ENCODE data around the gene LSM7.

DNA sequence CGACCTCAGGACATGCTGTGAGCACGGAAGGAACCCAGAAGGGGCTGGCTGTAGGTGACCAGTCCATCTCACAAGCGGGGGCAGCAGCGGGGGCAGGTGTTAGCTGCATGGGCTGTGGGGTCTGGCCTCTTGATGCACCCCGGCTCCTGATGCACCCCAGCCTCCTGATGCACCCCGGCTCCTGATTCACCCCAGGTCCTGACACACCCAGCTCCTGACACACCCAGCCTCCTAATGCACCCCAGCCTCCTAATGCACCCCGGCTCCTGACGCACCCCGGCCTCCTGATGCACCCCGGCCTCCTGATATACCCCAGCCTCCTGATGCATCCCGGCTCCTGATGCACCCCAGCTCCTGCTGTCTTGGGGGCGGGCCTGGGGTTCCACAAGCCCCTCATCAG lies 7.4 kb downstream of the LSM7 start:
- TF ChIP-seq POLR2A (IDR thresholded peaks at IDR 0.05): no peak
- TF ChIP-seq, protein P1, sequence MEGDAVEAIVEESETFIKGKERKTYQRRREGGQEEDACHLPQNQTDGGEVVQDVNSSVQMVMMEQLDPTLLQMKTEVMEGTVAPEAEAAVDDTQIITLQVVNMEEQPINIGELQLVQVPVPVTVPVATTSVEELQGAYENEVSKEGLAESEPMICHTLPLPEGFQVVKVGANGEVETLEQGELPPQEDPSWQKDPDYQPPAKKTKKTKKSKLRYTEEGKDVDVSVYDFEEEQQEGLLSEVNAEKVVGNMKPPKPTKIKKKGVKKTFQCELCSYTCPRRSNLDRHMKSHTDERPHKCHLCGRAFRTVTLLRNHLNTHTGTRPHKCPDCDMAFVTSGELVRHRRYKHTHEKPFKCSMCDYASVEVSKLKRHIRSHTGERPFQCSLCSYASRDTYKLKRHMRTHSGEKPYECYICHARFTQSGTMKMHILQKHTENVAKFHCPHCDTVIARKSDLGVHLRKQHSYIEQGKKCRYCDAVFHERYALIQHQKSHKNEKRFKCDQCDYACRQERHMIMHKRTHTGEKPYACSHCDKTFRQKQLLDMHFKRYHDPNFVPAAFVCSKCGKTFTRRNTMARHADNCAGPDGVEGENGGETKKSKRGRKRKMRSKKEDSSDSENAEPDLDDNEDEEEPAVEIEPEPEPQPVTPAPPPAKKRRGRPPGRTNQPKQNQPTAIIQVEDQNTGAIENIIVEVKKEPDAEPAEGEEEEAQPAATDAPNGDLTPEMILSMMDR (IDR thresholded peaks at IDR 0.05): no peak
